Epidermal melanocyte (primary cell): ENCODE data around the gene TECRL.

Experiments
- DNase-seq: peaks from one replicate; pipeline ENCODE4 v3.0.0; 2011; ENCODE audit warnings: low spot score; ENCODE audit not compliant: insufficient read length

TECRL gene, protein sequence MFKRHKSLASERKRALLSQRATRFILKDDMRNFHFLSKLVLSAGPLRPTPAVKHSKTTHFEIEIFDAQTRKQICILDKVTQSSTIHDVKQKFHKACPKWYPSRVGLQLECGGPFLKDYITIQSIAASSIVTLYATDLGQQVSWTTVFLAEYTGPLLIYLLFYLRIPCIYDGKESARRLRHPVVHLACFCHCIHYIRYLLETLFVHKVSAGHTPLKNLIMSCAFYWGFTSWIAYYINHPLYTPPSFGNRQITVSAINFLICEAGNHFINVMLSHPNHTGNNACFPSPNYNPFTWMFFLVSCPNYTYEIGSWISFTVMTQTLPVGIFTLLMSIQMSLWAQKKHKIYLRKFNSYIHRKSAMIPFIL

GRCh38 chr4:64409300-64409699 lies at the start of gene TECRL:
Gene TECRL (minus strand): TSS chr4:64409450. CDS start chr4:64409351, 99 bp downstream.
- no peak for DNase-seq

- no peak for DNase-seq
These were observed 23.4 kb upstream of the TECRL start for GRCh38 chr4:64432674-64433073.

DNA sequence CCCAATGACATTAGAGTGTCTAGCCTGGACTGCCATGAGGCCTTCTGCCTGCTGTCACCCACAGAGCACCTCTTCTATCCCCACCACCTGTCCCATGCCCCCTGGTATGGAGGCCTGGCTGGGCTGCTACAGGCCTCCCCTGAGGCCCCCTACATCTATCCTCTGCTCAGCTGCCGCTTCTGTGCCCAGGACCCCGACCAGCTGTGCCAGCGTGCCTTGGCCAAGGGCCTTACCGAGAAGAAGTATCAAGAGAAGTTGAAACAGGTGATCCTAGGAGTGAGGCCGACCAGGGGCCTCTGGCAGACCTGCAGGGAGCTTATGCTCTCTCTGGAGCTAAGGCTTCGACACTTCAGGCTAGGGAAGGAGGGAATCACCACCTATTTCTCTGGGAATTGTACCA lies 21.7 kb upstream of the TECRL start:
- no peak for DNase-seq

- no peak for DNase-seq
These were observed 8.7 kb upstream of the TECRL start for GRCh38 chr4:64417974-64418373.

DNA sequence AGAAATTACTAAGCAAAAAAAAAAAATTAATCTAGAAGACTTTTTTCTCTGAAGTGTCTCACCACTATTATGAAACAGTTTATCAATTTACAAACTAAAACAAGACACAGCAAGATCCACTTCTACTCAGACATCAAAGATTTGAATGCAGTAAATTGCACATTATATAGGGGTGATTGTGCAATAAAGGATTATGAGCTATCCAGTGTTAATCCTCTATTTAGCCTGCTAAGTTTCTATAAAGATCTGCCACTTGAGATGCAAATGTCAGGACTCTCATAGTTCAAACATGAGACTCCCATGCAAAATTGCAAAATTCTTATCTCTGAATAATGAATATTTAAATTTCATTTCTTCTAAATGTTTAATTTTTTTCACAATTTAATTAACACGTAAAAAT lies 2.2 kb downstream of the TECRL start:
- no peak for DNase-seq

DNA sequence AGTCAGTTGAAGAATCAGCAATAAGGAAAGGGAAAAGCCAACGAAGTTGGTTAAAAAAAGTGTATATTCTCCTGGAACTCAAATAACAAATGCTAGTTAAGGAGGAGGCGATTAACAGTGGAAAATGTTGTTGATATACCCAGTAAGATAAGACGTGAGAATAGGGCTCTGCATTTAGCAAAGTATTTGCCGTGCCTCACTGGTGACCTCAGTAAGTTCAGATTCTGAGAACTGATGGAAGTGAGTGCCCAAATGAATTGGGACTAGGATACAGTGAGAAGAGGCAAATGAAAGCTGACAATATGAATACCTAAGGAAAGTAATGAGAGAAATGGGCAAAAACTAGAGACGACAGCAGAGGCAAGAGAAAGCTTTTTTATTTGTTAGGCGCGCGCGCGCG lies 3.5 kb downstream of the TECRL start:
- no peak for DNase-seq

DNA sequence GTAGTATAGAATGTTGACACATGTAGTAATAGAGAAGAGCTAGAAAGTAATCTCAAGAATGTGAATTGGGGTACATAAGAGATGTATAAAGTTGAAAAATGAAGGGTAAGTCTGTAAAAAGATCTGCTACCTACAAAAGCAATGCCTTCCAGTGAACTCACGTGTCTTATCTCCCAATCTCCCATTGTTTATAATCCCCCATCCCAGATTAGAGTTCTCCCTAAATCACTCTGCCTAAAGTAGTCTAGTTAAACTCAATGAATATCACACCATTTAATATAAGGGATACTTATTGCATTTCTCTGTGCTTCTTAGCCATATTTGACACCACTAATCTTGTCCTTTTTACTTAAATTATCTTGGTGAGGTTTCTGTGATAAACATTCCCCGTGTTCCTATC lies 6.6 kb downstream of the TECRL start:
- no peak for DNase-seq

DNA sequence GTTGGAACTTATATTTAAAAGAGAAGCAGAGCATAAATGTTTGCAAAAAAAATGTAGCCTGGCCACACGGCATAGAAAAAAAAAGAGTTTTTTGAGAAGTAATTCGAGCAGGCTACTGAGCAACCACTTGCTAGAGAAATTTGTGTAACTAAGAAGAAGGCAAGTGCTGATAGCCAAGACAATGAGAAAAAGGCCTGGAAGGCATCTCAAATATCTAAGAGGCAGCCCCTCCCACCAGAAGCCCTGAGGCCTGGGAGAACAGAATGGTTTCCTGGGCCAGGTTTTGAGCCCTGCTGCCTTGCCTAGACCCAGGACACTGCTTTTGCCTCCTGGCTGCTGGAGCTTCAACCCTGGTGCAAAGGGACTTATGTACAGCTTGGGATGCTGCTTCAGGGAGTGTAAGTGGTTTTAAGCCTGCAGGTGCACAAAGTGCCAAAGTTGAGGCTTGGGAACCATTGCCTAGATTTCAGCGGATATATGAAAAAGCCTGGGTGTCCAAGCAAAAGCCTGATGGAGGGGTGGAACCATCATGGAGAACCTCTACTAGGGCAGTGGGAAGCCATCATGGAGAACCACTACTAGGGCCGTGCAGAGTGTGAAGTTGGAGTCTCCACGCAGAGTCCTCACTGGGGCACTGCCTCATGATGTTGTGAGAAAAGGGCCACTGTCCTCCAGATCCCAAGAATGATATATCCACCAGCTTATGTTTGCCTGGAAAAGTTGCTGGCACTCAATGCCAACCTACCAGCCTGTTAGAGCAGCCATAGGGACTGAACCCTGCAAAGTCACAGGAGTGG lies 9.7 kb downstream of the TECRL start:
- DNase-seq: no peak

DNA sequence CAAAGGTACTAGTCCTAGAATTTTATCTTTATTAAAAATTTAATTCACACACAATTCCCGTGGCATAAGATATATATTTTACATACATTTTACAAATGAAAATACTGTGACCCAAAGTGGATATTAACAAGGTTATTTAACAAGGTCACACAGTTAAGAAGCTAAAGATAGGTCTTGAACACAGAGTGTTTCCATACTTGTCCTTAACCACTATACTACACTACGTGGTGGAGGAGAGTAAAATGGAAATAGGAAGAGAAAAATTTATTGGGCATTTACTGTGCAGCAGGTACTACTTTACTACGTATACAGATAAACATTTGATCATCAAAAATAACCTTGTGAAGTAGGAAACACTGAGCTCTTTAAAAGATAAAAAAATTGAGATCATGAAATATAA lies 14.8 kb downstream of the TECRL start:
- DNase-seq: no peak

- no peak for DNase-seq
These were observed 21.0 kb downstream of the TECRL start for GRCh38 chr4:64388252-64388651.

- DNase-seq: no peak
These were observed 24.0 kb downstream of the TECRL start for GRCh38 chr4:64385220-64385619.

- no peak for DNase-seq
These were observed 24.7 kb downstream of the TECRL start for GRCh38 chr4:64384237-64385203.

DNA sequence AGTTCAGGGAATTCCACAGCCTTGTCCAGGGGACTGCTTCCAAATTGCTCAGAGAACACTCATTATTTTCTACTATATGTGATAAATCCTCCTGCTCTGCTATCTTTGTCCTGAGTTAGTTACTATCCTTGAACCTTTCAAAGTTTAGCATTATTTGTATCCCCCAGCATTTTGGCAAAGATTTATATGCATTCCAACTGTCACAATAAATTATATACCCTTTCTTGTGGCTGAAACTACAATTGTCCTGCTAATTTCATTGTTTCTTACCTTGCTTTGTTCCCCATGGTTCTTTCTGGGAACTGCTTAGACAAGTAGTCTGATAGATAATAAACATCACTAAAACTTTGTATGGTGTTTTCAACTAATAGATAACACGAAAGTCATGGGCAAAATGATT lies 40.5 kb downstream of the TECRL start:
- no peak for DNase-seq

GRCh38 chr4:64361399-64361740 lies 47.9 kb downstream of the TECRL start:
- no peak for DNase-seq

DNA sequence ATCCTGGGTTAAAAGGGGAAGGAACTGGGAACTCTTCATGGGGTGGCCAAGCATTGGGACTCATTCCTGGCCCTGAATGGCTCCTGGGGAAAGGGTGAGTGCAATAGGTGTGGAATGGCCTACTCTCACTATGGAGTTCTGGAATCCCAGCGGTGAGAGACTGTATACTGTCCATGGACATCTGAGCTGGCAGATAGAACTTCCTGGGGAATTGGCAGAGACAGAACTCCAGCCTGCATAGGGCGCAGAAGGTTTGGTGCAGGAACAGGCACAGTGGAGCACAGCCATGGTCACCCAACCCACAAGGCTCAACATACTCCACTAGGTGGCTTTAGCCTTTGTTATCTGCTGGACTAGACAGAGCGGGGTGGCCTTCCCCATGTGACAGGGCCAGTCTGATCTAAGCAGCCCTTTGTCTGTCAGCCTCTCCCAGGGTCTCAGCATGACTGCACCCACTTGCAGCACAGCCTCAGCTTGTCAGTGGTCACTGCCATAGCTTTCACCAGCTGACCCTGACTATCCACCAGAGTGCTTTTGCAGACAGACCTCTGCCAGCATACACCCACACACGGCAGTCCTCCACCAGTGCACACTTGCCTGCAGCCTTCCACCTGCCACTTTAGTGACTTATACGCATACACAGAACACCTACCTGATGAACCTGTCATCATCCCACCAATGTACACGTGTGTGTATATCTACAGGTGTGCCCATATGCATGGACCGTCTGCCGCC lies 48.4 kb downstream of the TECRL start:
- DNase-seq: no peak

GRCh38 chr4:64359489-64359888 lies 49.8 kb downstream of the TECRL start:
- DNase-seq: no peak

- no peak for DNase-seq
These were observed 55.3 kb downstream of the TECRL start for GRCh38 chr4:64353904-64354303.

- no peak for DNase-seq
These were observed 67.5 kb downstream of the TECRL start for GRCh38 chr4:64341711-64342110.

- no peak for DNase-seq
These were observed 68.8 kb downstream of the TECRL start for GRCh38 chr4:64340218-64341110.

DNA sequence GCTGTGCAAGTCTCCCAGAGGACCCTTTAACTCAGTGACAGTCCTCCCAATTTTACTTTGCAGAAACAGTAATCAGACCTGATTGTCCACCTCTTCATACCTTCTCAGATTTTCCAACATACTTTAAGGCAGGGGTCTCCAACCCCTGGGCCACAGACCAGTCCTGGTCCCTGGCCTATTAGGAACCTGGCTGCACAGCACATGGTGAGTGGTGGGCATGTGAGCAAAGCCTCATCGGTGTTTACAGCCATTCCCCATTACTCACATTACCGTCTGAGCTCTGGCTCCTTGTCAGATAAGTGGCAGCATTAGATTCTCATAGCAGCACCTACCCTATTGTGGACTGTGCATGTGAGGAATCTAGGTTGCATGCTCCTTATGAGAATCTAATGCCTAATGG lies 74.3 kb downstream of the TECRL start:
- DNase-seq: no peak
